GM21367 (cell line): ENCODE measurements around the gene GPR55.
A peak's percentile ranks its signal among the peaks of the same experiment; 100 is the strongest.
"Not testable (repeated sequence)": the region's sequence is repeated elsewhere in the genome, so short reads cannot be mapped to it uniquely, and the experiment has no call there.

Source experiments
- ATAC-seq: cut with Tn5 transposase; IDR thresholded peaks from one replicate; pipeline ENCODE4 v1.9.1; 2021; ENCODE audit not compliant: unreplicated experiment

The GPR55 gene

GRCh38 chr2:230951396-230951795 lies 26.4 kb upstream of the GPR55 start:
- ATAC-seq: no peak

DNA sequence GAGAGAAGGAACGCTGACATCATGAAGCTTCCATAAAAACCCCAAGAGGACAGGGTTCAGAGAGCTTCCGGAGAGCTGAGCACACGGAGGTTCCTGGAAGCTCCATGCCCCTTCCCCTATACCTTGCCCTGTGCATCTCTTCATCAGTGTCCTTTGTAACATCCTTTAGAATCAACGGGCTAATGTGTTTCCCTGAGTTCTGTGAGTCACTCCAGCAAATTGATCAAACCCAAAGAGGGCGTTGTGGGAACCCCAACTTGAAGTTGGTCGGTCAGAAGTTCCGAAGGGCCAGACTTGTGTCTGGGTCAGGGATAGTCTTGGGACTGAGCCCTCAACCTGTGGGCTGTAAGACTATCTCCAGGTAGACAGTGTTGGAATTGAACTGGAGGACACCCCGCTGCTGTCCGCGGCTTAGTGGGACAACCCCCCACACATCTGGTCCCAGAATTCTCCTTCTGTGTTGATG lies 25.9 kb upstream of the GPR55 start:
- ATAC-seq: no peak

DNA sequence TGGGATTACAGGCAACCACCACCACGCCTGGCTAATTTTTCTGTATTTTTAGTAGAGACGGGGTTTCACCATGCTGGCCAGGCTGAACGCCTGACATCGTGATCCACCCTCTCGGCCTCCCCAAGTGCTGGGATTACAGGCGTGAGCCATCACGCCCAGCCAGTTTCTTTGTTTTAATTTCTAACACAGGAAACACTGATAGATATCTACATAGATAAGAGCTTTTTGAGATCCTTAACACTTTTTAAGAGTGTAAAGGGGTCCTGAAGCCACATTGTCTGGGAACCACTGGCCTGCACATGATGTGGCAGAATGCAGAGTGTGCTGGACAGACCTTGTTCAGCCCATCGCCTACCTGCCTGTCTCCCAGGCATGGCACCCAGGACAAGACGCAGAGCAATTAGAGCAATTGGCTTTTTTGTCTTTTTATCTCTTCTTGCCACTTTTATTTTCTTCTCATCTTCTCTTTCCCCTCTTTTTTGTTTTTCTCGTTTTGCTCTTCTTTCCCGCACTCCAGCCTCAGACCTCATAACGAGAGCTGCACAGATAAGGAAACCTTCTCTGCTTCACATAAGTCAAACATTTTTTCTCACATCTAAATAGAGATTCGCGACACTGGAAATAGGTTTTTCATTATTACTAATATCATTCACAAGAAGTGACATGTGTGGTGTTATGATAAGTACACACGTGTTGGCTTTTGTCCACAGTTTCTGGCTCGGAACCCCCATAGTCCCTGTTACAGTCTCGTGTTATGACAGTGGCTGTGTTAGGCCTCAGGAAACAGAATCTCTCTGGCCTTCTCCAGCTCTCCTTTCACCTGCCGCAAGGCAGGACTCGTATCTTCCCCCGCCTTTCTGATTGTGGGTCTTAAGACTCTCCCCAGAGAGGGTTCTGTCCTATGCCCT lies 25.2 kb upstream of the GPR55 start:
- peak; percentile 41 for ATAC-seq

- peak; percentile 33 for ATAC-seq
Observed at GRCh38 chr2:230947908-230948365, 22.9 kb upstream of the GPR55 start.

- ATAC-seq: no peak
Observed at GRCh38 chr2:230947235-230947576, 22.2 kb upstream of the GPR55 start.

- no peak for ATAC-seq
Observed at GRCh38 chr2:230946429-230947234, 21.6 kb upstream of the GPR55 start.

- ATAC-seq: no peak
Observed at GRCh38 chr2:230944757-230945372, 19.8 kb upstream of the GPR55 start.

- no peak for ATAC-seq
Observed at GRCh38 chr2:230944123-230944653, 19.1 kb upstream of the GPR55 start.

DNA sequence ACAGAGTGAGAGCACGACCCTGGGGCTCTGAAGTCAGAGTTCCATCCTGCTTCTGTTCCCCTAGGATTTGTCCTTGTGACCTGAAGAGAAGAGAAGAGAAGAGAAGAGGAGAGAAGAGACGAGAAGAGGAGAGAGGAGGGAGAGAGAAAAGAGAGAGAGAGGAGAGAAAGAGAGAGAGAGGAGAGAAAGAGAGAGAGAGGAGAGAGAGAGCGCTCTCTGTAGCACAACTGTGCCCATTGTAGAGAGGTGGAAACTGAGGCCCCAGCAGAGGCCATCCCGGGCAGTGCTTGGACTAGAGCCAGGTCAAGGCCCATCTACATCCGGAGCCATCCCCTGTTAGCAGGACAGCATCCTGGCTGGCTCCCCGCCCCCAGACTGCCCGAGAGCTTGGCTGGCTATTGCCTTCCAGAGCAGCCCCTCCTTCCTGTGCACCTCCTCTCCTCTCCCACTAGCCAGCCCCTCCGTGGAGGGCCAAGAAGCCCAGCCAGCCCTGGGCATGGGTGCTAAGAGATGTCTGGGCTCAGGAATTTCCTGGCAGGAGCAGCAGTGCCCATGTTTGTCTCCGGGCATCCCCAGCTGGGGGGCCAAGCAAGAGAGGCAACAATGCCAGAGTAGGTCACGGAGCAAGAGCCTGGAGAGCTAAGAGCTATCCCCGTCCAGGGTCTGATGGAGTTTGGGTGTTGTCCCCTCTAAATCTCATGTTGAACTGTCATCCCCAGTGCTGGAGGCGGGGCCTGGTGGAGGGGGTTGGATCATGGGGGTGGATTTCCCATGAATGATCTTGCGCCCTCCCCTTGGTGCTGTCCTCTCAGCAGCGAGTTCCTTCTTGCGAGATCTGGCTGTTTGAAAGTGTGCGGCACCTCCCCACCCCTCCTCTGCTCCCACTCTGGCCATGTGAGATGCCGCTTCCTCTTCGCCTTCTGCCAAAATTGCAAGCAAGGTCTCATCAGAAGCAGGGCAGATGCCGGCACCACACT lies 18.2 kb upstream of the GPR55 start:
- peak; percentile 40 for ATAC-seq

- no peak for ATAC-seq
Observed at GRCh38 chr2:230942371-230942770, 17.3 kb upstream of the GPR55 start.

GRCh38 chr2:230941202-230942180 lies 16.4 kb upstream of the GPR55 start:
- ATAC-seq: no peak

DNA sequence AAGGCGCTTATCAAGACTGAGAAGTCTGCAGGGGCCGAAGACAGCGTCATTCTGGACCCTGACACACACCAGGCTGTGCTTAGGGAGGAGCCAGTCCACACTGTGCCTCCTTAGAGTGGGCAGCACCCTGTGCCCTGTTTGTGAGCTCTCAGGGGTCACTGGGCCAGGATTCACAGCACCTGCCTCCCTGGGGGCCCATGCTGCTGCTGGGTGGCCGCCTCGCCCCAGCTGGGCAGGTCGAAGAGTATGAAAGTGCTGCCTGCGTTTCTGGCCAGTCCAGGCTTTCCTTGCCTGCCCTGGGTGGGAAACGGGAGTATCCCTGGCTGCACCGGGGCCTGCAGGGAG lies 15.4 kb upstream of the GPR55 start:
- no peak for ATAC-seq

DNA sequence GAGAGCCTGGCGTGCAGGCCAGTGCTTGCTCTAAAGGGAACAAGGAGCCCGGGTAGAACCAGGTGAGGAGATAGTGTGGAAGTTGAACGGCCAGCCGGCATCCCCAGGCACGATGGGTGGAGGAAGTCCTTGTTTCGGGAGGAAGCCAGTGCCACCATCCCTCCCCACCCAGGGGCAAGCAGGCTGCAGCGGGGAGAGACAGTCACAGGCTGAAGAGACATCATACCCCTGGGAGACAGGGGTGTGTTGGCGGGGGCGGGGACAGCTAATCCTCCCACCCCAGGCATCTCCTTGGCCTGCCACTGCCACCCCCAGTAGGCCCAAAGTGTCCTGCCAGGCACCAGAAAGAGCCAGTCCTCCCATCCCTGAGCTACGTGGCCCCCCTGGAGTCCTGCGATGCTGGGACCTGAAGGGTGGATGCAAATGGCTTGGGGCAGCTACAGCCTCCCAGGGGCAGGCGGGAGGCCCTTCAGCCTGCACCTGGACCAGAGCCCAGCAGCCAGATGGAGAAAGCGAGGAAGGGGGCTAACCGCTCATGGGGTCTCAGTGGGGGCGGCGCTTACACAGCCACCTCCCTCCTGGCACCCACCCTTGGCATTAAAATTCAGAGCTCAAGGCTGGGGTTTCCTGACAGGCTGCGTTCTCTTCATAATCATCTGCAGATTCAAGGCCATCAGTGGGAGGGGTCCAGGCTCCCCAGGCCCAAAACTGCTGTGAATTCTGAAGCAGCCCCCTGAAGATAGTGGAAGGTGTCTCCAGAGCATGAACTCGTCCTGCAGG lies 14.8 kb upstream of the GPR55 start:
- no peak for ATAC-seq

DNA sequence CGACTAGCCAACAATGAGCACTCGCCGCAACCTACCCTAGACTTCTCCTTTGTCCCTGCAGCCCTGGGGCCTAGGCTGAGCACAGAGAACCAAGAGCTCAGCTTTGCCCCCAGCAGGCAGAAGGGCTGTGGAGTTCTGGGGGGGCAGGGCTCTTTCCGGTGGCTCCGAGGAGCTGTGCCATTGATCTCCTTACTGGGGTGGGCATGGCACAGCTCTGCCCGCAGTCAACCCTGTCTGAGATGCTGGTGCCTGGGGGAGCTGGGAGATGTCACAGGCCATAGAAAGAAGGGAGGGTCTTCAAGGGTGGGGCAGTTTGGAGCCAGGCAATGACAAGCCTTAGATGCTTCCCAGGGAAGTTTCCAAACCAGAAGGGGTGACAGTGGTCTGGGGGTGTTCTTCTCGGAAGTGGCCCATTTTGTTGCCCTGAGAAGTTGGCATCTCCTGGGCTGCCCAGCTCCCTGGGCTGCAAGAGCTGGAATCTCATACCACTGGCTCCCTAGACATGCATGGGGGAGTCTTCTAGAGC lies 14.1 kb upstream of the GPR55 start:
- no peak for ATAC-seq

- ATAC-seq: no peak
Observed at GRCh38 chr2:230938516-230939065, 13.5 kb upstream of the GPR55 start.

DNA sequence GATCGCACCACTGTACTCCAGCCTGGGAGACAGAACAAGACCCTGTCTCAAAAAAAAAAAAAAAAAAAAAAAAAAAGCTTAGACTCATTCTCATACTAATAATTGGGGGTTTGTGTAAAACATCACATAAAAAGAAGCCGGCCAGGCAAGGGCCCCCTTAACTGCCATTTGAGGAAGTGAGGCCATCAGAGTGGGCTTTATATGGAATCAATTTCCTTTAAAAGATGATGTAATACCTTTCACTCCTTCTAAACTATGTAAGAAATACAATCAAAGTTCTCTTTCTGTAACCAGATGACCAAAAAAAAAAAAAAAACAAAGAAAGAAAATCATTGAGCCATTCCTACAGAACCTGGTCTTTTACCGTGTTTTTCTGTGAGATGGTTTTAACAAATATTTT lies 13.1 kb upstream of the GPR55 start:
- no peak for ATAC-seq

DNA sequence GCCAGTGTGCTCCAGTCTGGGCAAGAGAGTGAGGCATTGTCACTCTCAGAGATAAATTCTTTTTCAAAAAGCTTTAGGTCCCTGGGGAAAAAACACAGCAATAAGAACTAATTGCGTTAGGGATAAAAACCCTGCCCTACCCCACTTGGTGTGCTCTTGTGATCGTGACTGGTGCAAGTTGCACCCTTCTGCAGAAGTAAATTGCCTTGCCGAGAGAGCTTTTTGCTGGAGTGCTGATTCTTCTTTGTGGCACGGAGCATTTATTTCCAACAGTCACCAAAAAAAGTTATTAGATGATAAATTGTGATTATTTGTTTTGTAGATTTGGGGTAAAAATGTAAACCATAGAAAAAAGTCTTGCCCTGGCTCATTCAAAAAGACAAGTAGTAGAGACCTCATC lies 12.3 kb upstream of the GPR55 start:
- no peak for ATAC-seq

GRCh38 chr2:230936243-230936642 lies 11.2 kb upstream of the GPR55 start:
- ATAC-seq: not testable (repeated sequence)
